ENCODE data around the gene HDDC2. TPM values are rescaled to one million over a fixed set of nuclear protein-coding genes. Genes with fewer than 3 reads are reported as not detected.

The HDDC2 gene
- total RNA-seq, 1 experiment from 2014 or later, result 69.8 TPM

- no peak for TF ChIP-seq AFF4 (CRISPR knock-in tag; IDR thresholded peaks at IDR 0.05; ENCODE audit: borderline replicate concordance)
- TF ChIP-seq TEAD1 (CRISPR knock-in tag; IDR thresholded peaks at IDR 0.05), result no peak
- no peak for TF ChIP-seq CBFB (CRISPR knock-in tag; IDR thresholded peaks at IDR 0.05; ENCODE audit: low read depth)
- TF ChIP-seq ZNF281 (CRISPR knock-in tag; IDR thresholded peaks at IDR 0.05), result no peak
- no peak for TF ChIP-seq MAX (CRISPR knock-in tag; IDR thresholded peaks at IDR 0.05)
Measured at GRCh38 chr6:125338381-125338780, 36.6 kb upstream of the HDDC2 start (continued).

GRCh38 chr6:125337706-125338105 lies 35.9 kb upstream of the HDDC2 start:
- TF ChIP-seq CREM (CRISPR knock-in tag; IDR thresholded peaks at IDR 0.05) (no peak), E2F5 (CRISPR knock-in tag; IDR thresholded peaks at IDR 0.05) (no peak), HMGA2 (CRISPR knock-in tag; IDR thresholded peaks at IDR 0.05) (no peak)
- H3K27me3 Mint-ChIP-seq (ENCODE audit: low read depth), result peaks cover 3% of the 10 kb centered on the region; the same call in 1 of the 2 replicates
- peaks cover 7% of the 10 kb centered on the region; the same call in 1 of the 2 replicates for H3K9me3 Mint-ChIP-seq
- DNase-seq (ENCODE audit: low spot score), result no peak
- H3K4me3 Mint-ChIP-seq, result no peak overlapping the region
- POLR2A ChIA-PET, result no interaction called here
- CTCF ChIA-PET, result no interaction called here
- H3K36me3 Mint-ChIP-seq, result no peaks in the 10 kb centered on the region
- ATAC-seq, result no peak
- H3K4me1 Mint-ChIP-seq, result no peaks in the 10 kb centered on the region
- H3K27ac Mint-ChIP-seq, result no peak overlapping the region

- H3K27me3 Mint-ChIP-seq (ENCODE audit: low read depth), result peaks cover 3% of the 10 kb centered on the region; the same call in 1 of the 2 replicates
- no peak overlapping the region for H3K4me3 Mint-ChIP-seq
- ATAC-seq, result no peak
- ChIA-PET CTCF (no interaction called here), POLR2A (interaction anchor here (0.6 kb wide), 1 partner anchor 10 kb away, joined by 3 read pairs; no protein-coding TSS in a partner anchor)
- DNase-seq (ENCODE audit: low spot score), result no peak
- H3K27ac Mint-ChIP-seq, result no peak overlapping the region
- H3K4me1 Mint-ChIP-seq, result no peaks in the 10 kb centered on the region
- H3K36me3 Mint-ChIP-seq, result no peaks in the 10 kb centered on the region
- H3K9me3 Mint-ChIP-seq, result peaks cover 7% of the 10 kb centered on the region; the same call in 1 of the 2 replicates
- TF ChIP-seq TCF7 (CRISPR knock-in tag; IDR thresholded peaks at IDR 0.05; ENCODE audit: low read depth), result no peak
- no peak for TF ChIP-seq NFYB (CRISPR knock-in tag; conservative IDR thresholded peaks at IDR 0.05; ENCODE audit: low read depth)
- no peak for TF ChIP-seq HMGA2 (CRISPR knock-in tag; IDR thresholded peaks at IDR 0.05)
- TF ChIP-seq ZMAT4 (CRISPR knock-in tag; IDR thresholded peaks at IDR 0.05), result no peak
- TF ChIP-seq PRRX2 (CRISPR knock-in tag; IDR thresholded peaks at IDR 0.05), result no peak
- no peak for TF ChIP-seq ZBTB21 (CRISPR knock-in tag; IDR thresholded peaks at IDR 0.05; ENCODE audit: borderline replicate concordance)
- TF ChIP-seq NFATC4 (CRISPR knock-in tag; IDR thresholded peaks at IDR 0.05), result no peak
- TF ChIP-seq AFF4 (CRISPR knock-in tag; IDR thresholded peaks at IDR 0.05; ENCODE audit: borderline replicate concordance), result no peak
- TF ChIP-seq IRF2 (CRISPR knock-in tag; IDR thresholded peaks at IDR 0.05; ENCODE audit: borderline replicate concordance, low read depth), result no peak
- no peak for TF ChIP-seq ARID4B (CRISPR knock-in tag; IDR thresholded peaks at IDR 0.05; ENCODE audit: borderline replicate concordance)
- no peak for TF ChIP-seq ETV6 (CRISPR knock-in tag; IDR thresholded peaks at IDR 0.05)
Measured at GRCh38 chr6:125332664-125333063, 30.9 kb upstream of the HDDC2 start.
